Trophoblast cell (in vitro differentiated cells and primary cell): ENCODE results near the gene STX5.
A peak's percentile ranks its signal among the peaks of the same experiment; 100 is the strongest.

Source experiments
- DNase-seq, 2 donors: peaks; one replicate each; pipeline ENCODE4 v3.0.0-alpha.2; 2016
- H2AFZ ChIP-seq: 2 replicates; pipeline ENCODE4 v1.6.1; 2013; ENCODE audit warnings: low read length, moderate library complexity, mild to moderate bottlenecking; ENCODE audit not compliant: insufficient read depth, poor library complexity
- H2AK5ac ChIP-seq: 2 replicates; pipeline ENCODE4 v1.6.1; 2013; ENCODE audit warnings: mild to moderate bottlenecking, low read length
- H2BK120ac ChIP-seq: 2 replicates; pipeline ENCODE4 v1.6.1; 2013; ENCODE audit warnings: low read length, mild to moderate bottlenecking, moderate library complexity; ENCODE audit not compliant: insufficient read depth, poor library complexity
- H2BK12ac ChIP-seq: 2 replicates; pipeline ENCODE4 v1.6.1; 2013; ENCODE audit warnings: mild to moderate bottlenecking, low read length, moderate library complexity
- H2BK5ac ChIP-seq: 2 replicates; pipeline ENCODE4 v1.6.1; 2013; ENCODE audit warnings: low read length, low read depth, moderate library complexity, mild to moderate bottlenecking; ENCODE audit not compliant: poor library complexity
- H3K14ac ChIP-seq: 2 replicates; pipeline ENCODE4 v1.6.1; 2013; ENCODE audit warnings: mild to moderate bottlenecking, low read length
- H3K18ac ChIP-seq: 2 replicates; pipeline ENCODE4 v1.6.1; 2013; ENCODE audit warnings: mild to moderate bottlenecking, low read length
- H3K23ac ChIP-seq: 2 replicates; pipeline ENCODE4 v1.6.1; 2013; ENCODE audit warnings: low read length
- H3K27ac ChIP-seq: 2 replicates; pipeline ENCODE4 v1.5.1; 2013; ENCODE audit warnings: low read depth, mild to moderate bottlenecking, inconsistent platforms, low read length, moderate library complexity
- H3K27me3 ChIP-seq: 2 replicates; pipeline ENCODE4 v1.6.1; 2013; ENCODE audit warnings: inconsistent platforms, mild to moderate bottlenecking, low read length, moderate library complexity; ENCODE audit not compliant: insufficient read depth
- H3K36me3 ChIP-seq, 2 experiments: 1 replicate in 1 of 2; 2 replicates in 1 of 2; pipeline ENCODE4 v1.6.1; 2013; ENCODE audit warnings: low read length in 2 of 2, mild to moderate bottlenecking in 2 of 2, moderate library complexity in 1 of 2; ENCODE audit not compliant: insufficient read depth in 2 of 2, control insufficient read depth in 1 of 2
- H3K4ac ChIP-seq: 2 replicates; pipeline ENCODE4 v1.6.1; 2013; ENCODE audit warnings: low read depth, mild to moderate bottlenecking, low read length, moderate library complexity
- H3K4me1 ChIP-seq, 2 experiments: 1 replicate in 1 of 2; 2 replicates in 1 of 2; pipeline ENCODE4 v1.6.1; 2013; ENCODE audit warnings: low read length in 2 of 2, mild to moderate bottlenecking in 2 of 2, moderate library complexity in 1 of 2; ENCODE audit not compliant: insufficient read depth in 2 of 2, control insufficient read depth in 1 of 2
- H3K4me2 ChIP-seq: 2 replicates; pipeline ENCODE4 v1.6.1; 2013; ENCODE audit warnings: inconsistent platforms, mild to moderate bottlenecking, low read length, moderate library complexity
- H3K4me3 ChIP-seq: 2 replicates; pipeline ENCODE4 v1.5.1; 2013; ENCODE audit warnings: mild to moderate bottlenecking, low read depth, low read length, inconsistent platforms
- H3K79me1 ChIP-seq: one replicate; pipeline ENCODE4 v1.6.1; 2013; ENCODE audit warnings: low read length
- H3K79me2 ChIP-seq: 2 replicates; pipeline ENCODE4 v1.6.1; 2013; ENCODE audit warnings: low read length, mild to moderate bottlenecking; ENCODE audit not compliant: control insufficient read depth, insufficient read depth, poor library complexity
- H3K9ac ChIP-seq: 2 replicates; pipeline ENCODE4 v1.6.1; 2013; ENCODE audit warnings: mild to moderate bottlenecking, low read length
- H3K9me3 ChIP-seq: 2 replicates; pipeline ENCODE4 v1.6.1; 2013; ENCODE audit warnings: low read depth, mild to moderate bottlenecking, control low read depth, inconsistent platforms, low read length; ENCODE audit not compliant: insufficient read depth
- H4K12ac ChIP-seq: 2 replicates; pipeline ENCODE4 v1.6.1; 2013; ENCODE audit warnings: low read depth, mild to moderate bottlenecking, low read length, moderate library complexity
- H4K8ac ChIP-seq: 2 replicates; pipeline ENCODE4 v1.6.1; 2013; ENCODE audit warnings: low read depth, mild to moderate bottlenecking, low read length, moderate library complexity
- H4K91ac ChIP-seq: one replicate; pipeline ENCODE4 v1.6.1; 2013; ENCODE audit warnings: low read depth, mild to moderate bottlenecking, low read length, moderate library complexity
- WGBS: extraction: QIAGEN DNeasy Blood & Tissue Kit; methylation state at CpG from one replicate; pipeline ENCODE4 v1.1.7; 2013; ENCODE audit warnings: missing lambda C conversion rate; ENCODE audit not compliant: insufficient read length, insufficient coverage; ENCODE audit errors: extremely low coverage; 5-methylcytosine and 5-hydroxymethylcytosine counted together

STX5 gene

GRCh38 chr11:62879235-62879978, 47.6 kb upstream of the STX5 start:
- H3K9me3 ChIP-seq: peaks cover 3% of the 10 kb centered on the region
- peak overlapping the region; percentile 29 for H4K8ac ChIP-seq
- no peak overlapping the region for H2BK5ac ChIP-seq
- no peak overlapping the region for H3K18ac ChIP-seq
- H3K4me1 ChIP-seq: peaks cover 13 to 26% of the 10 kb centered on the region in 2 experiments
- no peak overlapping the region for H3K27ac ChIP-seq
- no CpG with 5 or more reads among the region's 7 CpGs for WGBS
- no peak overlapping the region for H3K9ac ChIP-seq
- no peak overlapping the region for H3K23ac ChIP-seq
- H3K4me3 ChIP-seq: no peak overlapping the region
- no peak overlapping the region for H2AFZ ChIP-seq
- H3K14ac ChIP-seq: no peak overlapping the region
- H3K4ac ChIP-seq: peak overlapping the region; percentile 59
- no peaks in the 10 kb centered on the region for H3K27me3 ChIP-seq
- H4K12ac ChIP-seq: peak overlapping the region; percentile 59
- peaks cover 21% of the 10 kb centered on the region for H3K79me1 ChIP-seq
- no peak for DNase-seq
- H2BK12ac ChIP-seq: no peak overlapping the region
- peaks cover 23 to 25% of the 10 kb centered on the region in 2 experiments for H3K36me3 ChIP-seq
- no peak overlapping the region for H2AK5ac ChIP-seq
- no peak overlapping the region for H2BK120ac ChIP-seq
- H3K4me2 ChIP-seq: no peak overlapping the region
- H4K91ac ChIP-seq: peak overlapping the region; percentile 13
- H3K79me2 ChIP-seq: peaks cover 21% of the 10 kb centered on the region

- WGBS: no CpG with 5 or more reads among the region's 6 CpGs
Measured at GRCh38 chr11:62876712-62877111, 44.9 kb upstream of the STX5 start.

GRCh38 chr11:62875698-62876478, 44.0 kb upstream of the STX5 start:
- DNase-seq: peak; percentile 90
- no peak overlapping the region for H2AK5ac ChIP-seq
- peaks cover 7 to 10% of the 10 kb centered on the region in 2 experiments for H3K4me1 ChIP-seq
- peak overlapping the region; percentile 24 for H2BK12ac ChIP-seq
- H3K4me3 ChIP-seq: no peak overlapping the region
- H2BK5ac ChIP-seq: no peak overlapping the region
- WGBS: no CpG with 5 or more reads among the region's 7 CpGs
- H2BK120ac ChIP-seq: no peak overlapping the region
- no peak overlapping the region for H3K18ac ChIP-seq
- H3K27ac ChIP-seq: no peak overlapping the region
- no peaks in the 10 kb centered on the region for H3K27me3 ChIP-seq
- H3K9ac ChIP-seq: no peak overlapping the region
- H2AFZ ChIP-seq: no peak overlapping the region
- no peak overlapping the region for H3K23ac ChIP-seq
- peaks cover 3% of the 10 kb centered on the region for H3K79me2 ChIP-seq
- peaks cover 1% of the 10 kb centered on the region for H3K9me3 ChIP-seq
- H3K14ac ChIP-seq: no peak overlapping the region
- H3K4me2 ChIP-seq: no peak overlapping the region
- H4K91ac ChIP-seq: no peak overlapping the region
- H3K79me1 ChIP-seq: peaks cover 2% of the 10 kb centered on the region
- no peak overlapping the region for H4K12ac ChIP-seq
- no peak overlapping the region for H3K4ac ChIP-seq
- peaks cover 8 to 19% of the 10 kb centered on the region in 2 experiments for H3K36me3 ChIP-seq
- no peak overlapping the region for H4K8ac ChIP-seq

More at GRCh38 chr11:62876712-62877111, 44.9 kb upstream of the STX5 start:
- Histone ChIP-seq H3K18ac (no peak overlapping the region), H3K4me3 (no peak overlapping the region), H4K91ac (no peak overlapping the region), H3K9ac (no peak overlapping the region), H3K27me3 (no peaks in the 10 kb centered on the region), H2BK120ac (no peak overlapping the region), H3K79me2 (peaks cover 9% of the 10 kb centered on the region), H2AFZ (no peak overlapping the region), H2BK12ac (no peak overlapping the region), H3K4me2 (no peak overlapping the region), H3K79me1 (peaks cover 7% of the 10 kb centered on the region), H3K23ac (no peak overlapping the region), H3K14ac (no peak overlapping the region), H3K36me3 (peaks cover 8 to 18% of the 10 kb centered on the region in 2 experiments), H3K27ac (no peak overlapping the region), H3K4me1 (peaks cover 7 to 10% of the 10 kb centered on the region in 2 experiments), H3K9me3 (peaks cover 3% of the 10 kb centered on the region), H2BK5ac (no peak overlapping the region), H4K8ac (no peak overlapping the region), H4K12ac (no peak overlapping the region), H3K4ac (no peak overlapping the region), H2AK5ac (no peak overlapping the region)
- DNase-seq: peak in 1 of 2 donors; percentile 72

GRCh38 chr11:62874851-62875250, 43.0 kb upstream of the STX5 start:
- Histone ChIP-seq H3K79me2 (no peaks in the 10 kb centered on the region), H4K91ac (no peak overlapping the region), H2AFZ (no peak overlapping the region), H2AK5ac (no peak overlapping the region), H4K12ac (no peak overlapping the region), H2BK5ac (no peak overlapping the region), H3K23ac (no peak overlapping the region), H3K4me1 (peaks cover 4 to 6% of the 10 kb centered on the region in 2 experiments), H2BK120ac (no peak overlapping the region), H3K9ac (no peak overlapping the region), H3K36me3 (peaks cover 8 to 20% of the 10 kb centered on the region in 2 experiments), H3K18ac (no peak overlapping the region), H3K4me3 (no peak overlapping the region), H3K9me3 (no peaks in the 10 kb centered on the region), H3K27me3 (no peaks in the 10 kb centered on the region), H4K8ac (no peak overlapping the region), H3K4ac (no peak overlapping the region), H3K79me1 (no peaks in the 10 kb centered on the region), H2BK12ac (no peak overlapping the region), H3K14ac (no peak overlapping the region), H3K27ac (no peak overlapping the region), H3K4me2 (no peak overlapping the region)
- no CpG with 5 or more reads among the region's 7 CpGs for WGBS
- DNase-seq: peak; percentile 39 to 84
